A549 (cell line): Measurements from ENCODE around the gene MFAP2.

ENCODE experiments used
- CBX8 ChIP-seq: fragments of 200-600 bp; sonication (generic); IDR thresholded peaks from 2 replicates; pipeline ENCODE4 v1.6.1; 2016
- CEBPB ChIP-seq, 2 experiments: fragments of >200 bp in 1 of 2; sonication (Bioruptor Twin) in 1 of 2; formaldehyde crosslinking in 1 of 2; IDR thresholded peaks; 2 replicates each; pipeline ENCODE4 v1.6.1; 2012 to 2016
- CTCF ChIP-seq: fragments of >200 bp; sonication (Bioruptor Twin); formaldehyde crosslinking; IDR thresholded peaks from 3 replicates; pipeline ENCODE4 v1.5.1; 2016
- EP300 ChIP-seq, 2 experiments: fragments of >200 bp; sonication (Bioruptor Twin); formaldehyde crosslinking; IDR thresholded peaks; 2 replicates in 1 of 2; 3 replicates in 1 of 2; pipeline ENCODE4 v1.6.1; 2016 to 2017
- MAFK ChIP-seq: fragments of 450-650 bp; IDR thresholded peaks from 2 replicates; pipeline ENCODE4 v1.6.1; 2014; ENCODE audit not compliant: partially characterized antibody
- RAD21 ChIP-seq, 2 experiments: fragments of >200 bp in 1 of 2; sonication (Bioruptor Twin) in 1 of 2; formaldehyde crosslinking in 1 of 2; IDR thresholded peaks in 1 of 2; conservative IDR thresholded peaks in 1 of 2; 2 replicates in 1 of 2; 3 replicates in 1 of 2; pipeline ENCODE4 v1.6.1; 2012 to 2018; ENCODE audit warnings: inconsistent platforms in 1 of 2
- SREBF2 ChIP-seq: fragments of 450-650 bp; IDR thresholded peaks from 2 replicates; pipeline ENCODE4 v1.6.1; 2014; ENCODE audit warnings: mild to moderate bottlenecking, moderate library complexity
- USF2 ChIP-seq: fragments of 450-650 bp; IDR thresholded peaks from 2 replicates; pipeline ENCODE4 v1.6.1; 2014; ENCODE audit warnings: antibody characterized with exemption

GRCh38 chr1:16983649-16984048 is 3.2 kb upstream of the MFAP2 start:
- TF ChIP-seq CBX8 (no peak), CTCF (no peak), CEBPB (IDR thresholded peaks at IDR 0.05) (no peak), RAD21 (conservative IDR thresholded peaks at IDR 0.05 in 1 of 2, IDR thresholded peaks at IDR 0.05 in 1 of 2) (no peak), USF2 (no peak), SREBF2 (no peak), EP300 (IDR thresholded peaks at IDR 0.05) (no peak), MAFK (no peak)
